Gastroesophageal sphincter (tissue), 4 donors: ENCODE measurements around the gene PKIB. TPM values are rescaled to one million over a fixed set of nuclear protein-coding genes. Genes with fewer than 3 reads are reported as not detected.

ENCODE experiments used
- ATAC-seq: fragments of 150-250 bp; one replicate; pipeline ENCODE4 v1.9.1; 2016; ENCODE audit warnings: mild to moderate bottlenecking, moderate library complexity
- H3K27ac ChIP-seq, 4 donors: fragments of 200-600 bp; sonication (generic) in 3 of 4; 1 replicate in 3 of 4; 2 replicates in 1 of 4; pipeline ENCODE4 v1.5.1; 2016 to 2019
- H3K27me3 ChIP-seq: fragments of 200-600 bp; sonication (generic); one replicate; pipeline ENCODE4 v1.5.1; 2019
- H3K36me3 ChIP-seq, 2 donors: fragments of 200-600 bp; sonication (generic); one replicate each; pipeline ENCODE4 v1.5.1; 2019; ENCODE audit warnings: control low read depth in 1 of 2
- H3K4me1 ChIP-seq, 3 donors: fragments of 200-600 bp; sonication (generic); 1 replicate in 2 of 3; 2 replicates in 1 of 3; pipeline ENCODE4 v1.5.1; 2016 to 2019; ENCODE audit warnings: control low read depth in 2 of 3
- H3K4me3 ChIP-seq, 2 donors: fragments of 200-600 bp; sonication (generic); one replicate each; pipeline ENCODE4 v1.5.1; 2019; ENCODE audit warnings: mild to moderate bottlenecking in 1 of 2, moderate library complexity in 1 of 2
- H3K9me3 ChIP-seq, 3 donors: fragments of 200-600 bp; sonication (generic); one replicate each; pipeline ENCODE4 v1.5.1; 2017 to 2019; ENCODE audit warnings: control low read depth in 2 of 3
- CTCF ChIP-seq, 4 experiments: fragments of 200-600 bp in 2 of 4; fragments of 450-650 bp in 2 of 4; sonication (generic) in 1 of 4; IDR thresholded peaks; one replicate each; pipeline ENCODE4 v1.5.1; 2017 to 2019; ENCODE audit warnings: antibody characterized with exemption in 4 of 4, mild to moderate bottlenecking in 2 of 4, moderate library complexity in 2 of 4
- EP300 ChIP-seq: sonication (generic); formaldehyde crosslinking; IDR thresholded peaks from one replicate; pipeline ENCODE4 v1.6.1; 2017; ENCODE audit warnings: antibody characterized with exemption, mild to moderate bottlenecking
- POLR2A ChIP-seq, 2 donors: fragments of 450-650 bp; IDR thresholded peaks; one replicate each; pipeline ENCODE4 v1.6.1; 2017; ENCODE audit warnings: antibody characterized with exemption in 2 of 2, mild to moderate bottlenecking in 2 of 2, moderate library complexity in 1 of 2
- POLR2AphosphoS5 ChIP-seq: sonication (generic); formaldehyde crosslinking; IDR thresholded peaks from one replicate; pipeline ENCODE4 v1.6.1; 2017; ENCODE audit warnings: antibody characterized with exemption
- WGBS, 2 donors: methylation state at CpG; one replicate each; pipeline ENCODE4 v1.1.5; 2018; ENCODE audit warnings: low coverage in 1 of 2; 5-methylcytosine and 5-hydroxymethylcytosine counted together
- total RNA-seq, 4 donors: library from RNA; depleted of rRNA; stranded (reverse); fragments of >200 nt; gene quantifications; one replicate each; pipeline ENCODE4 v1.1.0, GENCODE V29; 2016

Gene PKIB
- total RNA-seq, 4 donors from 2014 or later, result 0.67 to 1.1 TPM; not detected in 2

- TF ChIP-seq EP300, result no peak
- no peak for TF ChIP-seq CTCF (IDR thresholded peaks at IDR 0.05)
- no peak for TF ChIP-seq POLR2A (IDR thresholded peaks at IDR 0.05)
- no peaks in the 10 kb centered on the region for H3K4me1 ChIP-seq
- no peak overlapping the region for H3K27ac ChIP-seq
- WGBS, 2 donors, result 54 to 61% methylated on average over 2 of the region's 2 CpGs
- ATAC-seq, result no peak
- H3K36me3 ChIP-seq, result no peaks in the 10 kb centered on the region
- no peaks in the 10 kb centered on the region for H3K9me3 ChIP-seq
- no peak overlapping the region for H3K4me3 ChIP-seq
- H3K27me3 ChIP-seq, result peaks cover 6% of the 10 kb centered on the region
Measured at GRCh38 chr6:122619309-122619708, 9.1 kb downstream of the PKIB start.

- H3K4me3 ChIP-seq, result no peak overlapping the region
- H3K27me3 ChIP-seq, result peaks cover 4% of the 10 kb centered on the region
- no peaks in the 10 kb centered on the region for H3K9me3 ChIP-seq
- no peak for TF ChIP-seq EP300
- no peak for TF ChIP-seq CTCF (IDR thresholded peaks at IDR 0.05)
- TF ChIP-seq POLR2A (IDR thresholded peaks at IDR 0.05), result no peak
- TF ChIP-seq POLR2AphosphoS5, result no peak
- 77 to 91% methylated on average over 3 of the region's 3 CpGs for WGBS, 2 donors
- ATAC-seq, result no peak
- H3K4me1 ChIP-seq, result no peaks in the 10 kb centered on the region
- no peak overlapping the region for H3K27ac ChIP-seq
- no peaks in the 10 kb centered on the region for H3K36me3 ChIP-seq
Measured at GRCh38 chr6:122620428-122620827, 10.2 kb downstream of the PKIB start.

- no peak for ATAC-seq
- Histone ChIP-seq H3K4me1 (no peaks in the 10 kb centered on the region), H3K27ac (no peak overlapping the region), H3K4me3 (no peak overlapping the region), H3K27me3 (peaks cover 4% of the 10 kb centered on the region), H3K36me3 (no peaks in the 10 kb centered on the region), H3K9me3 (no peaks in the 10 kb centered on the region)
- 38 to 48% methylated on average over 2 to 3 of the region's 3 CpGs for WGBS, 2 donors
- TF ChIP-seq EP300, result no peak
- TF ChIP-seq POLR2AphosphoS5, result no peak
- no peak for TF ChIP-seq CTCF (IDR thresholded peaks at IDR 0.05)
- no peak for TF ChIP-seq POLR2A (IDR thresholded peaks at IDR 0.05)
Measured at GRCh38 chr6:122620902-122621301, 10.7 kb downstream of the PKIB start.

GRCh38 chr6:122621638-122622037, 11.4 kb downstream of the PKIB start:
- H3K27ac ChIP-seq, result no peak overlapping the region

More at GRCh38 chr6:122621638-122622037, 11.4 kb downstream of the PKIB start:
- Histone ChIP-seq H3K9me3 (no peaks in the 10 kb centered on the region), H3K27me3 (peaks cover 4% of the 10 kb centered on the region), H3K36me3 (no peaks in the 10 kb centered on the region), H3K4me3 (no peak overlapping the region), H3K4me1 (no peaks in the 10 kb centered on the region)
- no peak for ATAC-seq
- no peak for TF ChIP-seq CTCF (IDR thresholded peaks at IDR 0.05)
- TF ChIP-seq EP300, result no peak
- TF ChIP-seq POLR2AphosphoS5, result no peak
- WGBS, 2 donors, result 49 to 77% methylated on average over 2 of the region's 2 CpGs
